Right atrium auricular region (tissue), 2 donors: ENCODE measurements around the gene KMT2E. TPM values are rescaled to one million over a fixed set of nuclear protein-coding genes. Genes with fewer than 3 reads are reported as not detected.

Source experiments
- DNase-seq: peaks from one replicate; pipeline ENCODE4 v3.0.0-alpha.2; 2019; ENCODE audit warnings: low spot score
- H3K27ac ChIP-seq, 2 donors: fragments of 200-600 bp; sonication (generic); 1 replicate in 1 of 2; 2 replicates in 1 of 2; pipeline ENCODE4 v1.5.1; 2016 to 2019
- H3K27me3 ChIP-seq, 2 donors: fragments of 200-600 bp; sonication (generic); one replicate each; pipeline versions ENCODE4 v1.5.1 to v1.6.0; 2017 to 2019
- H3K36me3 ChIP-seq: fragments of 200-600 bp; sonication (generic); one replicate; pipeline ENCODE4 v1.5.1; 2016
- H3K4me1 ChIP-seq, 2 donors: fragments of 200-600 bp; sonication (generic); one replicate each; pipeline versions ENCODE4 v1.5.1 to v1.6.0; 2017 to 2019
- H3K4me3 ChIP-seq, 2 donors: fragments of 200-600 bp; sonication (generic); 1 replicate in 1 of 2; 2 replicates in 1 of 2; pipeline ENCODE4 v1.5.1; 2017 to 2019; ENCODE audit warnings: mild to moderate bottlenecking in 1 of 2, moderate library complexity in 1 of 2
- H3K9me3 ChIP-seq, 2 donors: fragments of 200-600 bp; sonication (generic); one replicate each; pipeline ENCODE4 v1.5.1; 2019
- total RNA-seq, 2 donors: library from RNA; depleted of rRNA; stranded (reverse); fragments of >200 nt; gene quantifications; one replicate each; pipeline ENCODE4 v1.1.0, GENCODE V29; 2016
- TF ChIP-seq, protein P1 (sequence below), 2 donors: fragments of 200-600 bp; sonication (generic); IDR thresholded peaks; one replicate each; pipeline ENCODE4 v1.5.1; 2019; ENCODE audit warnings: antibody characterized with exemption in 2 of 2

KMT2E gene, protein sequence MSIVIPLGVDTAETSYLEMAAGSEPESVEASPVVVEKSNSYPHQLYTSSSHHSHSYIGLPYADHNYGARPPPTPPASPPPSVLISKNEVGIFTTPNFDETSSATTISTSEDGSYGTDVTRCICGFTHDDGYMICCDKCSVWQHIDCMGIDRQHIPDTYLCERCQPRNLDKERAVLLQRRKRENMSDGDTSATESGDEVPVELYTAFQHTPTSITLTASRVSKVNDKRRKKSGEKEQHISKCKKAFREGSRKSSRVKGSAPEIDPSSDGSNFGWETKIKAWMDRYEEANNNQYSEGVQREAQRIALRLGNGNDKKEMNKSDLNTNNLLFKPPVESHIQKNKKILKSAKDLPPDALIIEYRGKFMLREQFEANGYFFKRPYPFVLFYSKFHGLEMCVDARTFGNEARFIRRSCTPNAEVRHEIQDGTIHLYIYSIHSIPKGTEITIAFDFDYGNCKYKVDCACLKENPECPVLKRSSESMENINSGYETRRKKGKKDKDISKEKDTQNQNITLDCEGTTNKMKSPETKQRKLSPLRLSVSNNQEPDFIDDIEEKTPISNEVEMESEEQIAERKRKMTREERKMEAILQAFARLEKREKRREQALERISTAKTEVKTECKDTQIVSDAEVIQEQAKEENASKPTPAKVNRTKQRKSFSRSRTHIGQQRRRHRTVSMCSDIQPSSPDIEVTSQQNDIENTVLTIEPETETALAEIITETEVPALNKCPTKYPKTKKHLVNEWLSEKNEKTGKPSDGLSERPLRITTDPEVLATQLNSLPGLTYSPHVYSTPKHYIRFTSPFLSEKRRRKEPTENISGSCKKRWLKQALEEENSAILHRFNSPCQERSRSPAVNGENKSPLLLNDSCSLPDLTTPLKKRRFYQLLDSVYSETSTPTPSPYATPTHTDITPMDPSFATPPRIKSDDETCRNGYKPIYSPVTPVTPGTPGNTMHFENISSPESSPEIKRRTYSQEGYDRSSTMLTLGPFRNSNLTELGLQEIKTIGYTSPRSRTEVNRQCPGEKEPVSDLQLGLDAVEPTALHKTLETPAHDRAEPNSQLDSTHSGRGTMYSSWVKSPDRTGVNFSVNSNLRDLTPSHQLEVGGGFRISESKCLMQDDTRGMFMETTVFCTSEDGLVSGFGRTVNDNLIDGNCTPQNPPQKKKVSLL (N-terminal part only)
- total RNA-seq: 10 to 100 TPM; 51.4 to 81.3 TPM

DNA sequence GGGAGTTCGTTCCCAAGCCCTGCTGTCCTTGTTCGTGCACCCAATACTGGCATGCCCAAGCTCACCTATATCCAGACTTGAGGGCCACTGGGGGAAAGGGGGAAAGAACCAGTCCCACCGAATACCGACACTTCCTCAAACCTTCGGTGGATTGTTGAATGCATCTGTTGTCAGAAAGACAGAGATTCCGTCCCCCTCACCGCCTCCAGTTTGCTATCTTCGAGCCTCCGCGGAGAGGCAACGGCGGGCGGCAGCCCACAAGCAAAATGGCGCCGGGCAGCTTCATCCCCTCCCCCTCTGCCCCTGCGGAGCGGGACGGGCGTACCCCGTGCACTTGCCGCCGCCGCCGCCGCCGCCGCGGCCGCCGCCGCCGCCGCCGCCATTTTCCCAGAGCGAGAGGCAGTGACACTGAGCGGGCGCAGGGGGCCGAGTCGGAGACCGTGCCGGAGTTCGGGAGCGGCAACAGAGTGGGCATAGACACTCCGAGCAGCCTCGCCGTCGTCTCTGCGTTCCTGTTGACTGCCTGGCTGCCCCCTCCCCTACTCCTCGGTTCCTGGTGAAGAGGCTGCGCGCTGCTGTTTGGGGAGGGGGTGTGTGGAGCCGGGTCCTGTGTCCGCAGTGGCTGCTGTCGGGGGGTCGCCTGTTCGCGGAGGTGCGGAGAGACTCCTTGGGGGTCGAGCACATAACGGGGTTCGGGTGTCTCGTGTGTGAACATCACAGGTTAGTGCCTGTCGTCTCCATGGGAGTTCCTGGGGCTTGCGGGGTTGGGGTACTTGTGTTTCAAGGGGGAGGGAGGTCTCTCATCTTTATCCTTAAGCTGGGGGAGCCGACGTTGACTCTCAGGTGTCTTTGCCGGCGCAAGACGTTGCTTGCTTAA lies at the start of gene KMT2E:
Gene KMT2E, plus strand, starts transcription at position 390 of the 877 bp plus-strand sequence. CDS start 26,748 bp downstream, outside the sequence.
- peaks cover 0 to 43% of the 10 kb centered on the region in 2 donors for H3K4me1 ChIP-seq
- TF ChIP-seq, protein P1, sequence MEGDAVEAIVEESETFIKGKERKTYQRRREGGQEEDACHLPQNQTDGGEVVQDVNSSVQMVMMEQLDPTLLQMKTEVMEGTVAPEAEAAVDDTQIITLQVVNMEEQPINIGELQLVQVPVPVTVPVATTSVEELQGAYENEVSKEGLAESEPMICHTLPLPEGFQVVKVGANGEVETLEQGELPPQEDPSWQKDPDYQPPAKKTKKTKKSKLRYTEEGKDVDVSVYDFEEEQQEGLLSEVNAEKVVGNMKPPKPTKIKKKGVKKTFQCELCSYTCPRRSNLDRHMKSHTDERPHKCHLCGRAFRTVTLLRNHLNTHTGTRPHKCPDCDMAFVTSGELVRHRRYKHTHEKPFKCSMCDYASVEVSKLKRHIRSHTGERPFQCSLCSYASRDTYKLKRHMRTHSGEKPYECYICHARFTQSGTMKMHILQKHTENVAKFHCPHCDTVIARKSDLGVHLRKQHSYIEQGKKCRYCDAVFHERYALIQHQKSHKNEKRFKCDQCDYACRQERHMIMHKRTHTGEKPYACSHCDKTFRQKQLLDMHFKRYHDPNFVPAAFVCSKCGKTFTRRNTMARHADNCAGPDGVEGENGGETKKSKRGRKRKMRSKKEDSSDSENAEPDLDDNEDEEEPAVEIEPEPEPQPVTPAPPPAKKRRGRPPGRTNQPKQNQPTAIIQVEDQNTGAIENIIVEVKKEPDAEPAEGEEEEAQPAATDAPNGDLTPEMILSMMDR (IDR thresholded peaks at IDR 0.05): no peak
- DNase-seq: peak; percentile 90
- H3K36me3 ChIP-seq: no peaks in the 10 kb centered on the region
- H3K27me3 ChIP-seq: no peaks in the 10 kb centered on the region
- peak within 1 kb of the TSS; percentile 76 to 93 for H3K4me3 ChIP-seq
- H3K27ac ChIP-seq: peak within 1 kb of the TSS; percentile 100
- H3K9me3 ChIP-seq: no peaks in the 10 kb centered on the region

DNA sequence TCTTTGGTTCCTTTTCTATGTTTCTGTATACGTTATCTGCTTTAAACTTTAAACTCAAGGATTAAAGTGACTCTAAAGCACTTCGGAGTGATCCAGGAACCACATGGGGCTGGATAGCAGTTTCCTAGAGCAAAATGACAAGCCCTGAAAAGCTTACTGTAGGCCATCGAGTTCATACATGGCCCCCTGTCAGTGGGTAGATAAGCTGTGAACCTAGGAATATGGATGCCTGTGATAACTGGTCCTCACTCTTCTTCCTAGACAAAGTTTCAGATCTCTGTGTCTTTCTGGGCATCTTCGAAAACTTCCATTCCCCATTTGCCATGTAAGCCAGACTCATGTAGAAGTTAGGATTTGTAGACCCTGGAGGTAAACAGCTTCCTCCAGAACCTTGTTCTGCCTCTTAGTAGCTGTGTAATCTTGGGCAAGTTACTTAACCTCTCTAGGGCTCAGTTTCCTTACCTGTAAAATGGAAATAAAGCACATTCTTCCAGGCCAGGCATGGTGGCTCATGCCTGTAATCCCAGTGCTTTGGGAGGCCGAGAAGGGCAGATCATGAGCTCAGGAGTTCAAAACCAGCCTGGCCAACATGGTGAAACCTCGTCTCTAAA lies 49.3 kb upstream of the KMT2E start:
- no peak overlapping the region for H3K4me3 ChIP-seq
- no peak for DNase-seq
- H3K4me1 ChIP-seq: peaks cover 0 to 49% of the 10 kb centered on the region in 2 donors
- H3K27me3 ChIP-seq: no peaks in the 10 kb centered on the region
- H3K9me3 ChIP-seq: no peaks in the 10 kb centered on the region
- TF ChIP-seq, protein P1 (IDR thresholded peaks at IDR 0.05): no peak
- H3K36me3 ChIP-seq: no peaks in the 10 kb centered on the region
- H3K27ac ChIP-seq: peak overlapping the region; percentile 37 to 48

DNA sequence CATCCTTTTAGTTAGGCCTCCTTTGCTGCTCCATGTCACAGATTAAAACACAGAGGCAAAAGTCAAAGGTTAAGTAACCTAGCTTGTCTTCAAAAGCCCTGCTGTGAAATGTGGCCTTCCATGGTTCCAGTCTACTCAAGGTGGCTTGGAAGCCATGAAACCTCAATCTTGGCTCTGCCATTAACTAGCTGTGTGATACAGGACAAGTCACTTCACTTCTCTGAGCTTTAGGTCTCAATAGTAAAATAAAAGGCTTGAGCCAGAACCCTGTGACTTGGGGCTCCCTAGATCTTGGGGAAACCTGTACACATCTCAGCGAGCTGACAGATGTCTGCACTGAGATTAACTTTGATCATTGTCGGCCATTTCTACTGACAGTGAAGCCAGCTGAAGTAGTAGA lies 48.0 kb upstream of the KMT2E start:
- H3K4me3 ChIP-seq: no peak overlapping the region
- no peak for DNase-seq
- H3K4me1 ChIP-seq: peaks cover 0 to 43% of the 10 kb centered on the region in 2 donors
- TF ChIP-seq, protein P1 (IDR thresholded peaks at IDR 0.05): no peak
- H3K27ac ChIP-seq: no peak overlapping the region
- H3K9me3 ChIP-seq: no peaks in the 10 kb centered on the region
- no peaks in the 10 kb centered on the region for H3K36me3 ChIP-seq
- no peaks in the 10 kb centered on the region for H3K27me3 ChIP-seq

DNA sequence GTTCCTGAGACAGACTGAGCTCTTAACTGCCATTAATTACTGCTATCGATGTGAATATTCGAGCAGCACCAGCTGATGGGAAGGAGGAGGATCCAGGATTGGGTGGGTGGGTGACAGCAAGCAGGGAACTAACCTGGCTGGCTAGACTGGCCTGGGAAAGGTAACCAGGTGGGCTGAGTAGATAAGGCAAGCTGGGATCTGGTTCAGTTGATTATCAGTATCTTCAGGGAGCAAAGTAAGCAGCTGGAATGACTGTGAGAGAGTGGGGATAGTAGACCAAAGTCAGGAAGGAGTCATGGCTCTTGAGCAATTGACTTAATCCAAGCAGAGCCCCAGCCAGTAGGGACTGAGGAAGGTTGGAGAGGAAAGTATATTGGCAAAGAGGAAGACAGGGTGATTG lies 46.9 kb upstream of the KMT2E start:
- Histone ChIP-seq H3K27me3 (no peaks in the 10 kb centered on the region), H3K4me1 (peaks cover 0 to 42% of the 10 kb centered on the region in 2 donors), H3K9me3 (no peaks in the 10 kb centered on the region), H3K4me3 (no peak overlapping the region), H3K27ac (peak overlapping the region in 1 of 2 donors; percentile 26), H3K36me3 (no peaks in the 10 kb centered on the region)
- TF ChIP-seq, protein P1 (IDR thresholded peaks at IDR 0.05): no peak
- no peak for DNase-seq
